IPS DF 4.7 (cell line): ENCODE data around the gene PNMA5.

Source experiments
- DNase-seq: peaks from one replicate; pipeline ENCODE4 v3.0.0-alpha.2; 2013; ENCODE audit warnings: low spot score; ENCODE audit errors: extremely low read depth

The PNMA5 gene

GRCh38 chrX:152958524-152959465 is 35.1 kb downstream of the PNMA5 start:
- DNase-seq = peak; percentile 41

- no peak for DNase-seq
These were observed 35.9 kb downstream of the PNMA5 start for GRCh38 chrX:152958047-152958446.

DNA sequence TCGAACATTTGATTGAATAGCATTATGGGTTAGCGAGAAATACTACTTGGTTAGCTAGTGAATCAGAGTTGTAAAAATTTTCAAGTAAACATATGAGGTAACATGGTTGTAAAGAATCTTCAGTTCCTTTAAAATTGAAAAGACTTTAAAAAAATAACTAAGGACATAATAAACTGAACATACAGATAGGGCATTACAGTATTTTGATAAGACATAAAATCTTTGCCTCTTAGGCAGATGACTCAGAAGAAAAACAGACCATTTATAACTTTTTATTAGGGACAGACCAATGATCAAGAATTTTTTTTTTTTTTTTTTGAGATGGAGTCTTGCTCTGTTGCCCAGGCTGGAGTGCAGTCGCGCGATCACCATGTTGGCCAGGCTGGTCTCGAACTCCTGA is 43.1 kb downstream of the PNMA5 start:
- DNase-seq = no peak

- no peak for DNase-seq
These were observed 44.8 kb downstream of the PNMA5 start for GRCh38 chrX:152949114-152949513.

DNA sequence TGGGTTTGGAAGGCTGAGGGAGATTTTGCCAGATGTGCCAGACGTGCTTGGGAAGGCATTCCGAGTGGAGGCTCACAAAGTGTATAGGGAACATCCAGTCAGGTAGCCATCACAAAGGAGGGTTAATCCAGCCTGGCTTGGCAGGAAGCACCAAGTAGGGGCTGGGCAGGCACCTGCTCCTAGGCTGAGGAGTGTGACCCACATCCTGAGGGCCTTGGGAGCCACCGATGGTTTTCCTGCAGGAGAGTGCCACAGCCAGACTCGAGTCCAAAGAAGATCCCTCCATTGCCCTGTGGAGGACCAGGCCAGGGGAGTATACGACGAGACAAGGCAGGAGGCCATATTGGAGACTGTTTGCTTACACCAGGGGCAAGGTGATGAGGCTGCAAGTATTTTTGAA is 47.2 kb downstream of the PNMA5 start:
- DNase-seq = no peak

DNA sequence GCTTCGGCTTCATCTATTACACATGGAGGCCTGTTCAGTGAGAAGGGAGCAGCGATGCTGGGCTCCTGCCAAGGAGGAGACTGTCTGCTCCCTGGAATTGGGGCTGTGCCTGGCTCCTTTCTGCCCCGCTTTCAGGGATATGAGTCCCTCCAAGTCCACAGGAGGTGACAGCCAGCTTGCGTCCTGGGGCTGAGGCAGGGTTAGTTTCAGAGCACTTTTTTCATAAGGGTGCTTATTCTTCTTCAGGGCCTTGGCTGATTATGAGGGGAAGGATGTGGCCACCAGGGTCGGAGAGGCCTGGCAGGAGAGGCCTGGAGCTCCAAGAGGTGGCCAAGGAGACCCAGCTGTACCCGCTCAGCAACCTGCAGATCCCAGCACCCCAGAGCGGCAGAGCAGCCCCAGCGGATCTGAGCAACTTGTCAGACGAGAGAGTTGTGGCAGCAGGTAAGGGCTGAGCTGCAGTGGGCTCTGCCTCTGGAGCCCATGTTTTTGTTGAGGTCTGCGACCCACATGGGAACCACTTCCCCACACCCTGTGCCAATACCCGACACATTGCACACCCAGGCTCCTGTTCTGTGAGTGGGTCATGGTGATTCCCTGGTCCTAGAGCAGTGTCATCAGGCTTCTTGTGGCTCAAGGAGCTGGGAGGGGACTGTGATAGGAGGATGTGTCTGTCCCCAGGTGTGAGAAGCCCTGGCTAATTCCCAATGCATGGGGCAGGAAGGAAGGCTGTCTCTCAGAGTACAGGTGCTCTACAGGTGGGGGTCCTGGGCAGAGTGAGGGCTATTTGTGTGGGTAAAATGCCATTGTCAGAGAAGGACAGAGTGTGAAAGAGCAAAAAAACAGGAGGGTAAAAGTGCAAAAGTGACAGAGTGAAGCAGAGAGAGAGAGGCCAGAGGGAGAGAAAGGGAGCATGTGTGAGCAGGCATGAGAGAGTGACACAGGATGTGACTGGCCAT is 48.6 kb downstream of the PNMA5 start:
- DNase-seq = no peak

DNA sequence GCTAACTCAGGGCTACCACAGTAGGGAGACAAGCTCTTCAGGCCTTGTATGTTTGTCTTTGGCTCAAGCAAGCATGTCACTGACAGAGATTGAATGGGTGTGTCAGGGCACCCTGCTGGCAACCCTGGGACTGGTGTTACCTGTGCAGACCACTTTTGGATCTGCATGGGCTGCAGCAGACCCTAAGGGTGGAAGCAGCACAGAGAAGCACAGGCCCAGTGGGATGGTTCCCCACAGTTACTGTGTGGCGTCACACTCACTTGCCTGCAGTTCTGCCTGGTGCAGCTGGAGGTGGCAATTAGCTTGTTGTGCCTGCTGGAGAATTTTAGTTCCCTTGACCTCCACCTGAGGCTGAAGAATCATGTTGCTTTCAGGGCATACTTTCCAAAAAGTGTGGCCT is 50.1 kb downstream of the PNMA5 start:
- DNase-seq = no peak

- DNase-seq = no peak
These were observed 51.9 kb downstream of the PNMA5 start for GRCh38 chrX:152942077-152942442.

DNA sequence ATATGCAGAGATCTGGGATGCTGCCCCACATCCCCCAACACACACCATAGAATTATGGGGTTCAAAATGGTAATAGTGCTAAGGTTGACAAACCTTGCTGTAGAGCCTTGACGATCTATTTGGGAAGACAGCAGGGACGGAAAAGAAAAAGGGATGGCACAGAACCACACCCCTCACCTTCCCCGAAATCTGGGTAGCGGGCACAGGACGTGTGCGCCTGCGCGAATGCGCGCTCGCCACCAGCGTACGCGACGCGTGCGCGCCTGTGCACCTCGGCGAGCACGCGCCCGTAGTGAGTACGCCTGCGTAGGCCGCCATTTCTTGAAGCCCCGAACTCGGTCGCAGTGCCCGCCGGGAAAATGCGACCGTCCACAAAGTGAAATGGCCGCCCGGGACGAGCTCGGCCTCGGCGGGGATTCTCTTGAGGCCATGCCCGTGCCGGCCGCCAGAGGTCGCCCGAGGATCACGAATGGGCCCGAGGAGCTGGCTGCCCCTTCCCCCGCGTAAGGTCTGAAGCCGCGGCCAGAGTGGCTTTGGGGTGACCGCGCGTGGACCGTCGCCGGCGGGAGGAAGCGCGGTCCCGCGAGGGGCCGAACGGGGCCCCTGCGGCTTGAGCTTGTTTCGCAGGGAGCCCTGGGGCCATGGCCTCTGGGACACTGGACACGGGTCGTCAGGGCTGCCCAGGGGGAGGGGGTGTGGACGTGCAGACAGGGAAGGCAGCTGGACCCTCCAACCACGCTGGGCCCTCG is 52.4 kb downstream of the PNMA5 start:
- peak; percentile 19 for DNase-seq
